Ovary (tissue), 9 donors: ENCODE results near the gene G6PC1. TPM values are rescaled to one million over a fixed set of nuclear protein-coding genes. Genes with fewer than 3 reads are reported as not detected.

Experiments used
- polyA plus RNA-seq, 2 donors: library from polyadenylated mRNA; stranded (reverse); fragments of 200-250 nt in 1 of 2; fragments of 350-450 nt in 1 of 2; fragmentation: Illumina TruSeq in 1 of 2; extraction: RNeasy Lipid Tissue Mini Kit (QIAGEN cat#74804) in 1 of 2; gene quantifications; one replicate each; pipeline ENCODE4 v1.2.3, GENCODE V29; 2013 to 2014
- small RNA-seq: library from RNA; depleted of rRNA; stranded (forward); fragments of <200 nt; gene quantifications from one replicate; pipeline ENCODE3, GENCODE V24; 2016
- total RNA-seq, 7 donors: library from RNA; depleted of rRNA in 2 of 7; stranded (reverse); fragments of >200 nt in 2 of 7; fragmentation: NEBNext Ultra II Directional in 3 of 7; extraction: Animal tissue kit (Norgen Biotek cat#: 25700) in 3 of 7; gene quantifications; one replicate each; pipeline versions ENCODE4 v1.1.0 to v1.2.4, GENCODE V29; 2016 to 2023
- donor health status: DM: no; HTN: no; CAD: no; lungs with moderate emphysema.
- donor health status: DM: no; HTN: no; CAD: no.
- donor health status: Bipolar disorder and iron deficiency.
- donor health status: DM: yes; HTN: yes; CAD: no.
- donor health status: DM: no; HTN: no; CAD: no.
- donor health status: DM: yes; HTN: yes; CAD: no.

The G6PC1 gene
- total and polyA plus RNA-seq, 9 donors: 0.69 to 1.7 TPM; not detected in 7

Small RNA genes within 50 kb of the gene (small RNA-seq; reads per million reads assigned to genes)
- gene RF00561: not detected
- not detected for gene RNU6-287P

Other genes with a start within 250 kb of the G6PC1 start
- 10 to 100 TPM; 19.4 to 30.0 (median 23.2) TPM for gene TUBG2, start 241.5 kb upstream of the G6PC1 start, total RNA-seq
- gene TUBG2, start 241.5 kb upstream of the G6PC1 start, polyA plus RNA-seq: 10 to 100 TPM; 20.9 to 21.5 TPM
- gene PLEKHH3, start 223.8 kb upstream of the G6PC1 start, total RNA-seq: 10 to 100 TPM; 23.6 to 81.6 (median 58.4) TPM
- gene PLEKHH3, start 223.8 kb upstream of the G6PC1 start, polyA plus RNA-seq: 10 to 100 TPM in 1 of 2 donors, 1 to 10 TPM in 1; 2.1 to 30.9 TPM
- gene CCR10, start 219.0 kb upstream of the G6PC1 start, total RNA-seq: 1 to 10 TPM; 1.5 to 6.8 (median 3.7) TPM
- gene CCR10, start 219.0 kb upstream of the G6PC1 start, polyA plus RNA-seq: 1 to 10 TPM in 1 of 2 donors, under 1 TPM in 1; 0.15 to 2.7 TPM
- gene CNTNAP1, start 218.3 kb upstream of the G6PC1 start, total RNA-seq: 10 to 100 TPM in 5 of 7 donors, 1 to 10 TPM in 2; 3.7 to 41.4 (median 15.5) TPM
- gene CNTNAP1, start 218.3 kb upstream of the G6PC1 start, polyA plus RNA-seq: 1 to 10 TPM; 7.0 to 7.5 TPM
- gene EZH1, start 155.8 kb upstream of the G6PC1 start, total RNA-seq: 10 to 100 TPM; 32.9 to 83.4 (median 67.8) TPM
- gene EZH1, start 155.8 kb upstream of the G6PC1 start, polyA plus RNA-seq: 10 to 100 TPM; 45.1 to 95.2 TPM
- gene RAMP2, start 139.6 kb upstream of the G6PC1 start, total RNA-seq: 10 to 100 TPM in 6 of 7 donors, 1 to 10 TPM in 1; 4.4 to 53.7 (median 19.6) TPM
- 10 to 100 TPM; 39.6 to 98.5 TPM for gene RAMP2, start 139.6 kb upstream of the G6PC1 start, polyA plus RNA-seq
- gene VPS25, start 127.3 kb upstream of the G6PC1 start, total RNA-seq: 10 to 100 TPM; 33.7 to 49.1 (median 35.8) TPM
- gene VPS25, start 127.3 kb upstream of the G6PC1 start, polyA plus RNA-seq: 10 to 100 TPM; 49.0 to 56.5 TPM
- gene WNK4, start 120.2 kb upstream of the G6PC1 start, total RNA-seq: 10 to 100 TPM in 1 of 7 donors, 1 to 10 TPM in 6; 1.5 to 11.9 (median 3.4) TPM
- 1 to 10 TPM; 1.1 to 1.5 TPM for gene WNK4, start 120.2 kb upstream of the G6PC1 start, polyA plus RNA-seq
- 10 to 100 TPM; 49.1 to 78.2 (median 62.9) TPM for gene COA3, start 102.1 kb upstream of the G6PC1 start, total RNA-seq
- 10 to 100 TPM; 77.6 to 80.0 TPM for gene COA3, start 102.1 kb upstream of the G6PC1 start, polyA plus RNA-seq
- gene CNTD1, start 101.9 kb upstream of the G6PC1 start, total RNA-seq: under 1 TPM in 5 of 7 donors, not detected in 2; 0.30 to 0.79 (median 0.33) TPM
- under 1 TPM; 0.22 to 0.36 TPM for gene CNTD1, start 101.9 kb upstream of the G6PC1 start, polyA plus RNA-seq
- gene BECN1, start 76.5 kb upstream of the G6PC1 start, total RNA-seq: 10 to 100 TPM; 47.5 to 75.3 (median 54.6) TPM
- 10 to 100 TPM; 47.2 to 67.5 TPM for gene BECN1, start 76.5 kb upstream of the G6PC1 start, polyA plus RNA-seq
- gene PSME3, start 67.4 kb upstream of the G6PC1 start, total RNA-seq: 10 to 100 TPM; 28.6 to 85.8 (median 61.9) TPM
- 100 to 1,000 TPM in 1 of 2 donors, 10 to 100 TPM in 1; 31.7 to 118 TPM for gene PSME3, start 67.4 kb upstream of the G6PC1 start, polyA plus RNA-seq
- gene AOC2, start 56.2 kb upstream of the G6PC1 start, total RNA-seq: 1 to 10 TPM in 6 of 7 donors, under 1 TPM in 1; 0.72 to 1.9 (median 1.3) TPM
- 1 to 10 TPM in 1 of 2 donors, under 1 TPM in 1; 0.40 to 6.3 TPM for gene AOC2, start 56.2 kb upstream of the G6PC1 start, polyA plus RNA-seq
- gene AOC3, start 49.6 kb upstream of the G6PC1 start, total RNA-seq: 100 to 1,000 TPM in 1 of 7 donors, 10 to 100 TPM in 3, 1 to 10 TPM in 2, under 1 TPM in 1; 0.72 to 112 (median 12.4) TPM
- gene AOC3, start 49.6 kb upstream of the G6PC1 start, polyA plus RNA-seq: 100 to 1,000 TPM in 1 of 2 donors, 10 to 100 TPM in 1; 22.5 to 197 TPM
- 10 to 100 TPM; 17.8 to 51.4 (median 40.6) TPM for gene AARSD1, start 63.7 kb downstream of the G6PC1 start, total RNA-seq
- 10 to 100 TPM; 49.7 to 50.1 TPM for gene AARSD1, start 63.7 kb downstream of the G6PC1 start, polyA plus RNA-seq
- 1 to 10 TPM in 1 of 7 donors, under 1 TPM in 5, not detected in 1; 0.45 to 2.6 (median 0.66) TPM for gene PTGES3L, start 79.3 kb downstream of the G6PC1 start, total RNA-seq
- gene PTGES3L, start 79.3 kb downstream of the G6PC1 start, polyA plus RNA-seq: 1 to 10 TPM in 1 of 2 donors, under 1 TPM in 1; 0.56 to 2.1 TPM
- 10 to 100 TPM in 5 of 7 donors, 1 to 10 TPM in 2; 8.2 to 19.4 (median 13.3) TPM for gene RUNDC1, start 79.8 kb downstream of the G6PC1 start, total RNA-seq
- 10 to 100 TPM in 1 of 2 donors, 1 to 10 TPM in 1; 6.1 to 12.1 TPM for gene RUNDC1, start 79.8 kb downstream of the G6PC1 start, polyA plus RNA-seq
- 1,000 to 10,000 TPM; 1,130 to 2,473 (median 1,529) TPM for gene RPL27, start 97.6 kb downstream of the G6PC1 start, total RNA-seq
- gene RPL27, start 97.6 kb downstream of the G6PC1 start, polyA plus RNA-seq: 1,000 to 10,000 TPM; 3,204 to 5,312 TPM
- gene IFI35, start 106.0 kb downstream of the G6PC1 start, total RNA-seq: 10 to 100 TPM; 26.3 to 38.3 (median 29.7) TPM
- gene IFI35, start 106.0 kb downstream of the G6PC1 start, polyA plus RNA-seq: 10 to 100 TPM; 13.0 to 39.7 TPM
- 100 to 1,000 TPM; 121 to 421 (median 356) TPM for gene VAT1, start 121.6 kb downstream of the G6PC1 start, total RNA-seq
- gene VAT1, start 121.6 kb downstream of the G6PC1 start, polyA plus RNA-seq: 100 to 1,000 TPM; 217 to 251 TPM
- gene RND2, start 124.4 kb downstream of the G6PC1 start, total RNA-seq: 10 to 100 TPM in 2 of 7 donors, 1 to 10 TPM in 5; 2.5 to 11.6 (median 6.8) TPM
- gene RND2, start 124.4 kb downstream of the G6PC1 start, polyA plus RNA-seq: 1 to 10 TPM; 2.7 to 4.0 TPM
- gene BRCA1, start 224.6 kb downstream of the G6PC1 start, total RNA-seq: 1 to 10 TPM; 2.5 to 5.4 (median 4.9) TPM
- gene BRCA1, start 224.6 kb downstream of the G6PC1 start, polyA plus RNA-seq: 1 to 10 TPM; 1.9 to 4.5 TPM